ENCODE results near the gene STAT4.

Gene STAT4

DNA sequence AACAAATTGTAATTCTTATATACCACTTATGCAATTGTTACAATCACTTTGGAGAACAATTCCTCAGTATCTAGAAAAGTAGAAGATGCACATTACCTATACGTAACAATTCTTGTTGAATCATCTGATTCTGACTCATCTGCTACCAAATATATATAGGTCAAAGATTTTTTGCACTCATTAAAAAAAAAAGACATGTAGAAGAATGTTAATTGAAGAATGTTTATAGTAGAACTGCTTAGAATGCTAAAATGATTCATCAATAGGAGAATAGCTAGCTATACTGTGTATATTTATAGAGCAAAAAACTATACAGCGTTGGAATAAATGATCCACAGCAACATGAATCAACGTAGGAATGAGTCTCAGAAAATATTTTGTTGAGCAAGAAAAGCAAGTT lies 107.4 kb downstream of the STAT4 start:
- no peak for DNase-seq (ENCODE audit: low read depth)

DNA sequence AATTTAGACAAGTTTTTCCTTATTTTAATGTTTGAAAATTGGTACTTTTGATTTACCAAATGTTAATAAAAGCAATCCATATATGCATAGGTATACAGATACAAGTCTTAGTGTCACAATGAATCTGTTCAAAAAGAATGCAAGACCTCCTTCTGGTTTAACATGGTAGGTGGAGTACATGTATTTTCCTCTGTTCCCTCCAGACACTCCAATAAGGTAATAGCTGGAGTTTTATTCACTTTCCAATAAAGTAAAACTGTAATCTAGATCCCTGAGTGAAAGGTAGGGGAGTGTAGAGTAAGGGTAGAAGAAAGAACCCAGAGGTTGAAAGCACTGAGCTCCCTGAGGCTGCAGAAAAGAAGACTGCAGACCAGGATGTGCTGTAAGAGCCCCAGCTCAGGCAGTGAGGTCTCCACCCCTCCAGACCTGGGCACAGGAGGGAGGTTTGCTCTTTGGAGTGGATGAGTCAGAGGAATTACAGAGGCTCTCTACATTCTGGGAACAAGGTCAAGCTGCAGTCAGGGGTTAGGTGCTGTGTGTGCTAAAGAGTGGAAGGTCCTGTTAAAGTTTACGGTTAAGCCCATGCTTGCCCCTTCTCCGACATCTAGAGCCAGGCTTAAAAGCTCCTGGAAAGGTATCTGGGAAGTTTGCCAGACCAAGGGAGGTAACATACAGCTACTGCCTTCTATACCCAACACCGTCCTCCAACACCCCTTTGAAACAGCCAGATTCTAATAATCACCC lies 109.2 kb downstream of the STAT4 start:
- no peak for DNase-seq (ENCODE audit: low read depth)

DNA sequence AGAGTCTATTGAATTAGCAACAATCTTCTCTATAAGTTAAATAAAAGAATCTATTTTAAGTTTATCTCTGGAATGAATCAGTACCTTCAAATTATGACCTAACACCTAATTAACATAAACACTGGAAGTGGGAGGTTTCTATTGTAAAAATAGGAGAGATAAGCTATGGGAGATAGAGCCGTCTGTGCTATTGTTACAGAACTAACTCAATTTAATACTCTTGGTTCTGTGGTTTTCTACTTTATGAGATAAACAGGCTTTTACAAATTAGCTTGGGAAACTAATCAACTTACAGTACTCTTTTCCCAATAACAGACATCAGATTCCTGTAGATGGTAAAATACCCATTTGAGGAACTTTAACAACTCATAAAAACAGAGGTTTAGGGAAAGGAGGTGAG lies 111.2 kb downstream of the STAT4 start:
- DNase-seq (ENCODE audit: low read depth) = no peak

DNA sequence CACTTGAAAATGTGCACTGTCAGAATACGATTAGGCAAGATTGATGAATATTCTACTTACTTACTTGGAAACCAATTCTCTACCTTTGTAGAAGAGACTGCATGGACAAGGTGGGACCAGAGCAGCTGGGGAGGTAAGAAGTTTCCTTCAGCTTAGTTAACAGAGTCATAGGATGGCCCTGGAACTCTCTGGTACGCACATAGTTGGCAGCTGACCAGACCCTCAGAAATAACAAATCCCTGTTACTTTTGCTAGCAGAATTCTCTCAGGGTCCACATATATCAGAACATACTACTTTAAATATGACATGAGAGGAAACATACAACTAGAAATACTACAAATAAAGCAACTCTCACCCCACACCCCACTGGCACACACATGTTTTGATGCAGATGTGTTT lies 112.1 kb downstream of the STAT4 start:
- no peak for DNase-seq (ENCODE audit: low read depth)

DNA sequence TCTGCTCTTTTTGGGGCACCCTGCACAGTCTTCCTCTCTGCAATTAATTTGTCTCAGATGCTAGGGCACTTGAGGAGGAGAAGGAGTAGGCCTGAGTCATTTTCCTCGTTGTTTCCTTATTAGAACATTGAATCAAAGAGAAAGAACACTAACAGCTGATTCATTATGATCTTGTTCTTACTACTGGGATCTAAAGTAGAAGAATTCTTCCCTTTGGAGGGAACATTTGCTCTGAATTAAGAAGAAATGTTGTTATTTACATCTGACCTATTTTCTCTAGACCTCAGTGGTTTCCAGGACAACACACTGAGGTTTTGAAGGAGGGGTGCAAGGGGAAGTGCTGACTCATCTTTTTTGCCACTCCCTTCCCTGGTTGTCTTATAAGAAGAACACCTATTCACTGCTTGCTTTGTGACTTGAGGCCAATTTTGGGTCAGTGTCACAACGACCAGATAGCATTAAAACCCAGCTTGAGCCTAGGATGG lies 112.5 kb downstream of the STAT4 start:
- DNase-seq (ENCODE audit: low read depth) = peak; percentile 30

DNA sequence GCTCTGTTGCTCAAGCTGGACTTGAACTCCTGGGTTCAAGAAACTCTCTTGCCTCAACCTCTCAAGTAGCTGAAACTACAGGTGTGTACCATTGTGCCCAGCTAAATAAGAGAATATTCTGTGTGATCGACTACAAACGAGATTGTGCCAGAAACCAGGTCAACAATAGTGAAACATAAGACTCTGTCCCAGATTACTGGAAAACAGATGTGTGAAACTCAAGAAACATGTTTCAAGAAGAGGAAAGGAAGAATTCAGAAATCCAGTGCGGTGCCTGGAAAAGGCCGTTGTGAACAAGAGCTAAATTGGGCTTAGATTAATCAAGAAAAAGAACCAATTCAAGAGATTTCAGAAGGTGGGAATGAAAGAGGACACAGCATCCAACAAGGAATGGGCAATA lies 113.4 kb downstream of the STAT4 start:
- no peak for DNase-seq (ENCODE audit: low read depth)

DNA sequence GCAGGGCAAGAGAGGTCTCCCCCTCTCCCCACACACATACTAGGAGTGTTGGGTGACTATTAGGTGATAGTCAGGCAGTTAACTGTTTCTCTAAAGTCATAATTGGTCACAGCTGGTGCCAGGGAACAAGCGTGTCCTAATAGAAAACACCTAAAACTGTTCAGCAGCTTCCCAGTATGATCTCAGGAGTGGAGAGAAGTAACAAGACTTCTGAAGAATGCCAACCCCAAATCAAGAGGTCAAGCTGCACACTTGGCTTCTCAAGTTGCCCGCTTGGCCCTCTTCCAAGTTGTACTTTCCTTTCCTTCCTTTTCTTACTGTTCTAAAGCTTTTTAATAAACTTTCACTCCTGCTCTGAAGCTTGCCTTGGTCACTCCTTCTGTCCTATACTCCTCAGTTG lies 114.4 kb downstream of the STAT4 start:
- DNase-seq (ENCODE audit: low read depth) = no peak

DNA sequence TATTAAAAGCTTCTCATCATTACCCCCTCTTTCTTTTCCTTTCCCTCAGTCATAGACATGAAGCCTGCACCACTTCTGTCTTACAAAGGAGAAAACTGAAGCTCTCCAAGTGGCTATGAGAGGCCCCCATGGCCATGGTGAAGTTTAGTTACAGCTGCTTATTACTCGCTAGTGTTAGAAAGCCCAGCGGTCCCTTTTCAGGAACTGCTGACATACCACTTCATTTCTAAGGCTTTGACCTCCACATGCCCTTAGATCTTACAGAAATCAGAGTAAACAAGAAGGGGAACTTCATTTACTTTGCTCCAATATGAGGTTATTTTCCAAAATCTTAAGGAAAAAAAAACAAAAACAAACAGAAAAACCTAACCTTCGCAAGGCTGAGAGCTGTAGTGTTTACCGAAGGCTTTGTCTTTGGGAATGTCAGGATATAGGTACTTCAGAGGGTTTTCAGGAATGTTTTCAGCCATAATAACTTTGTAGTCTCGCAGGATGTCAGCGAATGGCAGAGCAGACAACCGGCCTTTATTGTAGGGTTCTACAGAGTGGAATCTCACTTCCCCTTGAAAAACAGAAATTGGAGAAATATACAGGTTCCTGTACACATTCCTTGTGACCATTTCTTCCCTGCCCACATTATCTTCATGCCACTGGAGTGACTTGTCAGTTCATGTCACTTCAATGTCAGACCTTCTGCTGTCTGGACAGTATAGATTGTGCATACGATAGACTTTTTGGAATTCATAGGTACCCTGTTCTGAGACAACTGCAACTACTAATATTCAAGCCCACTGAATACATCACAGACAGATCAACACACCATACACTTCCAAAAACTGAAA lies 118.0 kb downstream of the STAT4 start:
- DNase-seq (ENCODE audit: low read depth) = no peak

DNA sequence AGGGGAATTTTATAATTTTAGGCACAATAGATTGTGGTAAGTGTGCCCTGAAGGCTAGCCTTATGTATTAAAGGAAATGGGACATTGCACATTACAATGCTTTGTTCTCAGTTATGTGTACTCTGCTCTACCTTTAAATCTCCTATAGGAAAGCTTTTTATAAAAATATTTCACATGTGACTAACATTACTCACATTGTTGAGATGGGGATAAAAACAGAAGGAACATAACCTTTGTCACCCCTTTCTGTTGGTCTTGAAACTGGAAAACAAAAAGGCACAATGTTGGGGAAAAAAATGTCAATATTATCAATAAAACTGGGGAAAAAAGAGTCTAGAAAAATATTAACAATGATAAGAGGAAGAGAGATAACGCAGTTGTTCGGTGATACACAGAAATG lies 119.5 kb downstream of the STAT4 start:
- no peak for DNase-seq (ENCODE audit: low read depth)

DNA sequence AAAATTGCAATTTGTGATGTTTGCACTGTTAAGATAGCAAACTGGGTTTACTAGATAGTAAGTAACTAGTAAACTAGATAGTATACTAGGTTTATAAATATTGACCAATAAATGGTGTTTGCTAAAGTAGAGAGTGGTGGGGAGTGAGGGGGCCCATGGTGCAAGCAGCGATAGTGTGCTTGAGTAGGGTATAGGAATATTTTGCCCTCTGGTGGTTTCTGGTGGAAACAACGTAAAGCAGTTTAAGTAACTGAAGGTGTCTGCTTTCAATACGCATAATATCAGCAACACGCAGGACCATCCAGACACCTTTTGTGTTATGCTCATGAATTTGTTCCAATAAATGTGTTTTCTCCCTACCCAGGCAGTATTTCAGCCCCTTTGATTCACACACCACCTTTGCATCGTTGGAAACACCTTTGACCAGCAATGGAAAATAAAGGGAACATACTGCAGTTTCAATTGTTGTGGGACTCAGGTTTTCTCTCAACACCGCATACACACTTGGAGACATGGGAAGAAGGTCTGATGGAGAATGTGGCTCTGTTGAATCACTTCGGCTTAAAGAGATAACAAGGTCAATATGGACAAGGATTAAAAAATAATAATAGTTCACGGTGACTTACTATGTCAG lies 120.2 kb downstream of the STAT4 start:
- DNase-seq (ENCODE audit: low read depth) = no peak

DNA sequence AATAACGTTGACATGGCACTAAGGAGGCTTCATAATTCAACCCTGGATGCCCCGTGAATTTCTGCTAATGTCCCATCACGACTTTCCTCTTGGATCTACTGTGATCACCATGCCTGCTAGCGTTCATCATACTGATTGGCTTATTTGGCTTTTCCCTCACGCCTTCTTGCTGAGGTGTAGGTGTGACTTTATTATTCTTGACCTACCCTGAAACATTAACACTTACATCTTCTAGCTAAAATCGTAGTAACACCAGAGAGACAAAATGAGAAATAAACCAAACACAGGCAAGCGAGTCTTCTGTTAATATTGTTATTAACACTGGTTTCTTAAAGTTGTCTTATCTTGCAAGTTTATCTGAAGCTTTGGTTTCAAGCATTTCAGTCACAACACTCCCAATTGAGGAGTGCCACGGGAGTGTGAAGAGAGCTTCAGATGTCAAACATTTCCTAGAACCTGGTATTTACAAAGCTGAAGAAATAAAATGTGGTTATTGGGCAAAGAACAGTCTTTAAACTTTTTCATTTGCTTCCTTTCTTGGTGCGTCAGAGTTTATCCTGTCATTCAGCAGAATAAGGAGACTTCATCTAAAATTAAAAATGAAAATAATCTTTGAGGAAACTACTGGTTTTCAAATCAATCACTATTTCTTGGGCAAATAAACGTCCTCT lies 121.4 kb downstream of the STAT4 start:
- DNase-seq (ENCODE audit: low read depth) = no peak

DNA sequence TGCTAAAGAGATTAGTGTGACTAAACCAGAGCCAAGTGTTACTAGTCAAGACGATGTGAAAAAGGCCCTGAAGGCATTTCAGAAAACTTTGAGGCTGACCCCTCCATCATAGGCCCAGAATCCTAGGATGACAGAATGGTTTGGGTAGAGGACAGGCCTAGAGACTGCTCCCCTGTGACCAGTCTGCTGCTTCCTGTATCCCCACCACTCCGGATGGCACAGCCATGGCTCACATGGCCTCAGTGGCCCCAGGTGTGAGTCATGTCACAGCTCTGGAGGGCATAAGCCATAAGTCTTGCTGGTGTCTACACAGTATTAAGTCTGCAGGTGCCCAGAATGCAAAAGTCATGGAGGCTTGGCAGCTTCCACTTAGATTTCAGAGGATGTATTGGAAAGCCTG lies 124.4 kb downstream of the STAT4 start:
- DNase-seq (ENCODE audit: low read depth) = no peak

DNA sequence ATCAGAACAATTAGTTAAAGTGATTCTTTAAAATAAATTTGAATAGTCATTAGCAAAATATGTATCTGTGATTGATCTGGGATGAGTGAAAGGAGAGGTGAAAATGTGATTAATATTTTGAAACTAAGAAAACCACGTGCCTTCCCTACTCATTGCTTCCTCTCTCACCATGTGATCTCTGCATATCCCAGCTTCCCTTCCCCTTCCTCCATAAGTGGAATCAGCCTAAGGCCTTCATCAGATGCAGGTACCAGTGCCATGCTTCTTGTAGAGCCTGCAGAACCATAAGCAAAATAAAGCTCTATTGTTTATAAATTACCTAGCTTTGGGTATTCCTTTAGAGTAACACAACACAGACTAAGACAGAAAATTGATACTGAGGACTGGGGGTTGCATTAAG lies 125.7 kb downstream of the STAT4 start:
- no peak for DNase-seq (ENCODE audit: low read depth)

DNA sequence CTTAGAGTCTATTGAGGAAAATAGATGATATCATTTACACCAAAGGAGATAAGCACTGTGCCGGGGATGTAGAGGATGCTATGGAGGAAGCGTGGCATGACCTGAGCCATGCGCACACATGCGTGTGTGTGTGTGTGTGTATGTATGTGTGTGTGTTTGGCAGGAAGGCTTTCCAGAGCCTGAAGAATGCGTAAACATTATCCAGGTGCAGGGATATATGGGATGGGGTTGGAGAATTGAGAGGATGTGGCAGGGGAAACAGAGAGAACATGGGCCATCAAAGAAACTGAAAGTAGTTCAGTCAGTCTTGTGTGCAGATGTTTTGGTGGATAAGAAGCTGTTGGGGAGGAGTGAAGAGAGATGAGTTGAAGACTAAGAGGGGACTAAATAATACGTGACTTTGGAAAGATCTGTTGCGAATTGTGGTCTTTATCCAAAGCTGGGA lies 127.5 kb downstream of the STAT4 start:
- no peak for DNase-seq (ENCODE audit: low read depth)

DNA sequence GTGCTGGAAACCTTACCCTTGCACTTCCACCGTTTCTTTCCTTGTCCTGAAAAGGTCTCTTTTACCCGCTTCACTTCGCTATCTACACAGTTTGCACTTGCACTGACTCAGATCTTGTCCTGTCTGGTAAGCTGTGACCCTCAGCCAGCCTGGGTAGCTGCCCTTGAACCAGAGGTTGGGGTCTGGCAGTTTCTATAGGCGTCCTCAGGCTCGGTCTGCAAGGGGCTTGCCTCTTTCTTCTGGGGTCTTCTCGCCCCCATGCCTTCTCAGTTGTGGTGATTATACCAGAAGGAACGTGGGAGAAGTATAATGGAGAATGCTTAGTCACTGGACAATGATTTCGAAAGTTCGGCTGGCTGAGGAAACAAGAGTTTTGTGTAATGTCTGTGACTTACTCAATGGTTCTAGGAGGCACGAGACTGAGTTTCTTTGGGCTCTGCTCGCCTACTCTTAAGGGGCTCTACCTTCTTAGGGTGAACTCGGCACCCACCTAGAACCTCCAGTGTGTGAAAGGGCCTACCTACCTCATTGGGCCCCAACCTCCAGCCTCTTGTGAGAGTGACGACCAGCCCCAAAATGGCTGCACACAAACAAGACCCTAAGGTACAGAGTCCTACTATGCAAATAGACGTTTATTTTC lies 129.9 kb downstream of the STAT4 start:
- DNase-seq (ENCODE audit: low read depth) = no peak

DNA sequence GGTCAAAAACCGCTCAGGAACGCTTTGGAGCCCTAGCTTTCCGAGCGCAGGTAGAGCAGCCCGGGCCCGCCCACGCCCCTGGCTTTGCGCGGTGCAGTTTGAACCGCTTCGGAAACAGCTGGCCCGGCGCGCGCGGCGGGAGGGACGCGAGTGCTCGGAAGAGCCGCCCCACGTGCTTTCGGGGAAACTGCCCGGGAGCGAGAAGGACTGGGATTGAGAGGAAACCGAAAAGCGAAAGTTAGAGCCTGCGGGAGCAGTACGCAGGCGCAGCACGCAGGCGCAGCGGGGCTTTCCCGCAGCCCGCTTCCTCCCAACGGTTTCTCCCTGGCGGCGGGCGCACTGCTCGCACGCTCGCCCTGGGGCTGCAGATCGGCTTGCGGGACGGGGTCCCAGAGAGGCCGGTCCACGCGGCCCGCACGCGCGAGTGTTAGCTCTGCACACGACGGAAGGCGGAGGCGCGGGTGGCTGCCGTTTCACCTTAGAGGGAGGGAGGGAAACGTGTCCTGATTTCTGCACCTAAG lies 130.5 kb downstream of the STAT4 start:
- DNase-seq (ENCODE audit: low read depth) = peak; percentile 87

DNA sequence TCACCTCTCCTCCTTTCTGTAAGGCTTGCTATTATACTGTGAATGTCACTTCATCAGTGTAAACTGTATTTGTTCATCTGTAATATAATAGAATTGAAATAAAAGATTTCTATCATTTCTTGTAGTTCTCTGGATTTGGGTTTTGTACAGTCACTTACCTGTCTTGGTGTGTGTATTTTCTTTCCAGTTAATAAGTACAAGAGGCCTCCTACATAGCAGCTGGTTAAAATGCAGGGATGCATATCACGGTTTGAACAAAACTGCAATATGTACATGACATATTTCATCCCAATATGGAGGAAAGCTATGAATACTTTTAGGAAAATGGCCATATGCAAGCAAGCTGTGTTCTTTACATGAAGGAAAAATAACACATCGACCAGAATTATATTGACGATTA lies 131.4 kb downstream of the STAT4 start:
- no peak for DNase-seq (ENCODE audit: low read depth)

DNA sequence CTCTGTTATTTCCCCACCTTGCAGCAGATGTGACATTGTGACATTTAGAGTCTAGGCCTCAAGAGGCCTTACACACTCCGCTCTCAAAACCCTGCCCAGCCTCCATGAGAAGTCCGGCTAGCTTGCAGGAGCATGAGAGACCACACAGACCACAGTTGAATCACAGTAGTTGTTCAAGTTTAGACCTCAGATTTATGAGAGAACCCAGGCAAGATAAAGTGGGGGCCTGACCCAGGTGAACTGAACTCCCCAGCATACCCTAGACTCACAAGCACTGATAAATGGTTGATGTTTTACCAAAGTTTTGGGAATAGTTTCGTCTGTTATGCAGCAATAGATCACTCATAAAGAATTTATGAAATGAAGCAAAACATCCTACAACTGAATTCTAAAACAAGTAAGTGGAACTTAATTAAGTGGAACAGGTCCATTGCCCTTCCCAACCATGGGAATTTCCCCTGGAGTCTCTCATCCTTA lies 132.1 kb downstream of the STAT4 start:
- no peak for DNase-seq (ENCODE audit: low read depth)

DNA sequence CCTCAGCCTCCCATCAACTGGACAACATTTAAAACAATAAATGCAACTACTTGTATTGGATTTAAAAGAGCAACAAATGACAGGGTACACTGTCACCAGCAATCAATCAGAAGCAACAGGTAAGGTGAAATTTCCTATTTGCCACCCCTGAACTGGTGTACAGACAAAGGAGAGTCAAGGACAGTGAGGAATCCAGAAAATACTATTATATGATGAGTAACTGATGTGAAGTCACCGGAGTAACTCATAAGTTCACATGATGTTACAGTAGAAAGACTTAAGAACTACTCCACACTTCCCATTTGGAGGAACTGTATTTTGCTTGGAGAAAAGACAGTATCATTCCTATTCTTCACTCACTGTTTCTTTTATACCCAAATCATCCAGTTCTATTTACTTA lies 132.7 kb downstream of the STAT4 start:
- DNase-seq (ENCODE audit: low read depth) = no peak

DNA sequence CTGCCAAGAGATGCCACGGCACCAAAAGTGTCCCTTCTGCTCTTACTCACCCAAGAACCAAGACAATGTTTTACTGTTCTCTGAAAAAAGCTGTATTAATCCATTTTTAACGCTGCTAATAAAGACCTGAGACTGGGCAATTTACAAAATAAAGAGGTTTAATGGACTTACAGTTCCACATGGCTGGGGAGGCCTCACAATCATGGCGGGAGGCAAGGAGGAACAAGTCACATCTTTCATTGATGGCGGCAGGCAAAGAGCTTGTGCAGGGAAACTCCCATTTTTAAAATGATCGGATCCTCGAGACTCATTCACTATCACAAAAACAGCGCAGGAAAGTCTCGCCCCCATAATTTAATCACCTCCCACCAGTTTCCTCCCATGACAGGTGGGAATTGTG lies 135.0 kb downstream of the STAT4 start:
- no peak for DNase-seq (ENCODE audit: low read depth)

DNA sequence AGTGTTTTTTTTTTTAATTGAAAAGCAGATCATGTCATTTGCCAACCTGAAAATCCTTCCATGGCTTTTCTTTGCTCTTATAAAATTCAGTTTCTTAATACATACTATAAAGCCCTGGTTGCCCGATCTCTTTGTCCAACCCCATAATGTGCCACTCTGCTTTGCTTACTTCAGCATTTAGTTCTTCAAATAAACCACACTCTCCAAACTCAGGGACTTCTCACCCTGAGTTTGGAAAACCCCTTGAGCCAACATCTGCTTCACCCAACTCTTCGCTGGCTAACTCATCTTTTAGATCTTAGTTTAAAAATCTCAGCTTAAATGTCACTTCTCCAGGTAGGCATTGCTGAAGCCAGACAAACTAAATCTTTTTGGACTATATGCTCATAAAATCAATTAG lies 135.6 kb downstream of the STAT4 start:
- DNase-seq (ENCODE audit: low read depth) = no peak

DNA sequence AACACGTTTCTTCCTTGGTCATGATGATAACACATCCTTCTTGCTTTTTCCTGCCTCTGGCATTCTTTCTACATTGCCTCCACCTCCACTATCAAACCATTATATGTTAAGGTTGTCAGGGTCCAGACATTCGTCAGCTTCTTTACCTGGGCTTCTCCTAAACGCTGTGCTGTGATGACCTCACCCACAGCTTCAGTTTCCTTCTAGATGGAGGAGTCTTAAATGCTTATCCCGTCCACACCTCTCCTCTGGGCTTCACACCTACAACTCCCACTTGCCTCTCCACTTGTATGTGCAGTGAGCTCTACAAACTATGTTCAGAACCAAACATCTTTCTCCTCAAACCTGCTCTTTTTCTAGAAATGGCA lies 136.2 kb downstream of the STAT4 start:
- DNase-seq (ENCODE audit: low read depth) = no peak
